GM23248 (cell line): Measurements from ENCODE around the gene FTL. TPM values are rescaled to one million over a fixed set of nuclear protein-coding genes. Genes with fewer than 3 reads are reported as not detected.
A peak's percentile ranks its signal among the peaks of the same experiment; 100 is the strongest.

Experiments used
- DNase-seq: peaks from one replicate; pipeline ENCODE4 v3.0.0-alpha.2; 2015
- H2AFZ ChIP-seq: fragments of 200-600 bp; sonication (generic); 2 replicates; pipeline ENCODE4 v1.6.1; 2016; ENCODE audit warnings: antibody characterized with exemption
- H3F3A ChIP-seq: fragments of 200-600 bp; sonication (generic); 2 replicates; pipeline ENCODE4 v1.6.1; 2016; ENCODE audit warnings: mild to moderate bottlenecking, antibody characterized with exemption, mixed run types; ENCODE audit not compliant: insufficient read depth
- H3K27ac ChIP-seq: fragments of 200-600 bp; sonication (generic); 2 replicates; pipeline ENCODE4 v1.5.1; 2016; ENCODE audit warnings: mild to moderate bottlenecking
- H3K27me3 ChIP-seq: fragments of 200-600 bp; sonication (generic); replicated peaks from 2 replicates; pipeline ENCODE4 v1.6.1; 2016; ENCODE audit warnings: mild to moderate bottlenecking; ENCODE audit not compliant: insufficient read depth
- H3K36me3 ChIP-seq: fragments of 200-600 bp; sonication (generic); 2 replicates; pipeline ENCODE4 v1.6.1; 2016; ENCODE audit warnings: low read depth, mild to moderate bottlenecking
- H3K4me1 ChIP-seq: fragments of 200-600 bp; sonication (generic); 2 replicates; pipeline ENCODE4 v1.6.1; 2016; ENCODE audit warnings: mild to moderate bottlenecking; ENCODE audit not compliant: insufficient read depth
- H3K4me2 ChIP-seq: fragments of 200-600 bp; sonication (generic); one replicate; pipeline ENCODE4 v1.6.1; 2016; ENCODE audit warnings: mild to moderate bottlenecking; ENCODE audit not compliant: unreplicated experiment
- H3K4me3 ChIP-seq: fragments of 200-600 bp; sonication (generic); 2 replicates; pipeline ENCODE4 v1.5.1; 2016; ENCODE audit warnings: mild to moderate bottlenecking
- H3K79me2 ChIP-seq: fragments of 200-600 bp; sonication (generic); 2 replicates; pipeline ENCODE4 v1.6.1; 2016; ENCODE audit warnings: mild to moderate bottlenecking; ENCODE audit not compliant: insufficient read depth
- H3K9ac ChIP-seq: fragments of 200-600 bp; sonication (generic); 2 replicates; pipeline ENCODE4 v1.6.1; 2016; ENCODE audit warnings: mild to moderate bottlenecking
- H3K9me2 ChIP-seq: fragments of 200-600 bp; sonication (generic); 2 replicates; pipeline ENCODE4 v1.6.1; 2016; ENCODE audit warnings: mixed run types, mild to moderate bottlenecking, moderate library complexity; ENCODE audit not compliant: insufficient read depth
- H3K9me3 ChIP-seq: fragments of 200-600 bp; sonication (generic); one replicate; pipeline ENCODE4 v1.6.1; 2017; ENCODE audit warnings: low read depth
- H4K20me1 ChIP-seq: fragments of 200-600 bp; sonication (generic); 2 replicates; pipeline ENCODE4 v1.6.0; 2016; ENCODE audit not compliant: insufficient read depth
- EZH2 ChIP-seq: fragments of 200-600 bp; sonication (generic); IDR thresholded peaks from 2 replicates; pipeline ENCODE4 v1.6.1; 2018; ENCODE audit warnings: antibody characterized with exemption, mild to moderate bottlenecking; ENCODE audit not compliant: insufficient read depth, poor library complexity, severe bottlenecking
- EZH2phosphoT487 ChIP-seq: fragments of 200-600 bp; sonication (generic); IDR thresholded peaks from 2 replicates; pipeline ENCODE4 v1.6.1; 2018; ENCODE audit warnings: antibody characterized with exemption, moderate library complexity, mild to moderate bottlenecking, low read depth; ENCODE audit not compliant: insufficient read depth
- WGBS, 2 experiments: methylation state at CpG; one replicate each; pipeline ENCODE4 v1.1.6; 2015 to 2017; ENCODE audit warnings: low lambda C conversion rate in 2 of 2, low coverage in 1 of 2; ENCODE audit errors: missing lambda C conversion rate in 2 of 2; 5-methylcytosine and 5-hydroxymethylcytosine counted together
- in situ Hi-C: fragments of 300-500 bp; cut with MboI; formaldehyde crosslinking; loops from 2 replicates; pipeline ENCODE4 v1.15.0; 2020
- polyA plus RNA-seq: library from polyadenylated mRNA; unstranded; fragments of >200 nt; fragmentation: Nextera tagmentation; extraction: Ambion mirVana; gene quantifications from 2 replicates; pipeline ENCODE4 v1.2.1, GENCODE V29; 2016
- total RNA-seq: library from RNA; depleted of rRNA; stranded (reverse); fragments of >200 nt; shearing (Covaris generic); gene quantifications from 2 replicates; pipeline ENCODE4 v1.2.3, GENCODE V29; 2014

FTL gene
- total and polyA plus RNA-seq, 2 experiments from 2014 or later: 2,848 to 8,171 TPM

DNA sequence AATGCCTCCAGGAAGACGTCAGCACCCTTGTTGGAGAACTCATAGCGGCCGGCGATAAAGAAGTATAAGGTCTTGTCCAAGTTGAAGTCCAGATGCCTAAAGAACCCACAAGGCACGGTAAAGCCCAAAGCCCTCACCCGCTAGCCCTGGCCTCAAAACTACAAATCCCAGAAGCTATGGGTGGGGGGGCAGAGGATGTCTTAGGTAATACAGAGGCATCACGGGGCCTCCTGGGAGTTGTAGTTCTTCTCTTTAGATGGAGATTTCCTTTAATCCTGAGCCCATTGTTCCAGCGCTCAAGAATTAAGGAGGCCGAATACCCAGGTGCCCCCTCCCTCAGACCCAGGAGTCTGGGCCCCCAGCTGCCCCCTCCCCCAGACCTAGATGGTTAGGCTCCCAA, 17.2 kb downstream of the FTL start:
- Histone ChIP-seq H3K79me2 (peaks cover 6% of the 10 kb centered on the region; the same call in 1 of the 2 replicates), H3K36me3 (peaks cover 63% of the 10 kb centered on the region), H3K9ac (no peak overlapping the region), H4K20me1 (no peaks in the 10 kb centered on the region), H3F3A (peaks cover 26% of the 10 kb centered on the region), H3K27ac (no peak overlapping the region), H3K9me3 (no peaks in the 10 kb centered on the region), H3K27me3 (no peaks in the 10 kb centered on the region), H3K4me3 (no peak overlapping the region), H2AFZ (no peak overlapping the region), H3K4me1 (peaks cover 7% of the 10 kb centered on the region; the same call in 1 of the 2 replicates), H3K9me2 (no peaks in the 10 kb centered on the region), H3K4me2 (no peak overlapping the region)
- in situ Hi-C loops: no loop called here
- WGBS, 2 experiments: 88 to 90% methylated on average over 9 of the region's 9 CpGs
- TF ChIP-seq EZH2: no peak
- no peak for TF ChIP-seq EZH2phosphoT487
- peak; percentile 21 for DNase-seq

DNA sequence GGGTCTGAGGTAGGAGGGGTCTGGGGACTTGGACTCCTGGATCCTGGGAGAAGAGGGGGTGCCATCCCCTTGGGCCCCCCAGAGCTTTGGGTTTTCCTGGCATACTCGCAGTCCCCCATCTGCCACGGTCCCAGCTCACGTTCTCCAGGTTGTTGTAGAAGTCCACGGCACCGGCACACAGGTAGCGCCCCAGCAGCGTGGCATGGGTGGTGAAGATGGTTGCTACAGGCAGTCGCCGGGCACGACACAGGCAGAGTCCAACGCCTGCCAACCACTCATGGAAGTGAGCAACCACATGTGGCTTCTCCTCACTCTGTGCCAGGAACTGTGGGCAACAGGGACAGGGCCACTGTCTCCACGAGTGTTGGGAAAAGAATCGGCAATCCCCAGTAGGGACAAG, 20.6 kb downstream of the FTL start:
- no peak for DNase-seq
- Histone ChIP-seq H3K4me2 (no peak overlapping the region), H3K27ac (no peak overlapping the region), H3K4me1 (peaks cover 6% of the 10 kb centered on the region; the same call in 1 of the 2 replicates), H3K79me2 (peaks cover 35% of the 10 kb centered on the region), H4K20me1 (0 out of 2 replicates have a peak, but pooled peaks cover 4% of the 10 kb centered on the region), H3K9ac (no peak overlapping the region), H3K36me3 (peaks cover 63% of the 10 kb centered on the region), H3K9me3 (no peaks in the 10 kb centered on the region), H3F3A (0 out of 2 replicates have a peak, but pooled peaks cover 13% of the 10 kb centered on the region), H2AFZ (no peak overlapping the region), H3K27me3 (no peaks in the 10 kb centered on the region), H3K9me2 (no peaks in the 10 kb centered on the region), H3K4me3 (no peak overlapping the region)
- in situ Hi-C loops: no loop called here
- TF ChIP-seq EZH2: no peak
- TF ChIP-seq EZH2phosphoT487: no peak
- WGBS, 2 experiments: 97% methylated on average over 13 of the region's 13 CpGs

DNA sequence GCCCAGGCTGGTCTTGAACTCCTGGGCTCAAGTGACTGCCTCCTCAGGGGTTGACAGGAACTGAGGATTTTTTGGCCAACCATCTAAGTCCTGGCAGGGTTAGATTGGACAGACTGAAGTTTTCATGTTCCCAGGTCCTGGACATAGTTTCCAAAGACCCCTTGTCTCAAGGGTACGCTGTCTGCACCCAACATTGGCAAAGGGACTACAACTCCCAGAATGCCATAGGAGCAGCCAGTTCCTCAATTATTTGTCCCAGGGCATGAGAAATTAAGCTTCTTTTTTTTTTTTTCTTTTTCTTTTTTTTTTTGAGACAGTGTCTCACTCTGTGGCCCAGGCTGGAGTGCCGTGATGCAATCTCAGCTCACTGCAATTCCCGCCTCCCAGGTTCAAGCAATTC, 21.1 kb downstream of the FTL start:
- Histone ChIP-seq H3K4me2 (no peak overlapping the region), H3K9me3 (no peaks in the 10 kb centered on the region), H4K20me1 (0 out of 2 replicates have a peak, but pooled peaks cover 4% of the 10 kb centered on the region), H3K9me2 (no peaks in the 10 kb centered on the region), H3K79me2 (peaks cover 40% of the 10 kb centered on the region), H3K4me3 (no peak overlapping the region), H2AFZ (no peak overlapping the region), H3K27me3 (no peaks in the 10 kb centered on the region), H3K4me1 (peaks cover 10% of the 10 kb centered on the region; the same call in 1 of the 2 replicates), H3F3A (0 out of 2 replicates have a peak, but pooled peaks cover 13% of the 10 kb centered on the region), H3K27ac (no peak overlapping the region), H3K9ac (no peak overlapping the region), H3K36me3 (peaks cover 59% of the 10 kb centered on the region)
- in situ Hi-C loops: no loop called here
- 97 to 99% methylated on average over 3 of the region's 3 CpGs for WGBS, 2 experiments
- no peak for DNase-seq
- no peak for TF ChIP-seq EZH2phosphoT487
- TF ChIP-seq EZH2: no peak

DNA sequence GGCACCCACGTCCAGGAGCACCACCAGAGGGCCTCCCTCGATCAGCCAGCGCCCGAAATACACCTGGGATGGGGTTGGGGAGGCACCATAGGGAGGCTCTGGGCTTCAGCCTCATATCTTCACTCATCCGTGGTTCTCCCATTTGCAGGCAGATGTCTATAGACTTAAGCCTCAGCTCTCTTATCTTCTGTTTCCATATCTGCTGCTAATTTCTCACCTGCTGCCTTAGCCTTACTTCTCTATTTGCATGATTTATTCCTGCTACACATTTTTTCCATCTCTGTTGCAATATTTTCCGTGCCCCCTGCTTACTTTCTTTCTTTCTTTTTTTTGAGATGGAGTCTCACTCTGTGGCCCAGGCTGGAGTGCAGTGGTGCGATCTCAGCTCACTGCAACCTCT, 22.2 kb downstream of the FTL start:
- H3K9me2 ChIP-seq: no peaks in the 10 kb centered on the region
- in situ Hi-C loops: no loop called here
- peaks cover 49% of the 10 kb centered on the region for H3K36me3 ChIP-seq
- H3F3A ChIP-seq: 0 out of 2 replicates have a peak, but pooled peaks cover 13% of the 10 kb centered on the region
- no peak overlapping the region for H3K4me2 ChIP-seq
- no peak for DNase-seq
- H3K4me3 ChIP-seq: no peak overlapping the region
- no peak overlapping the region for H2AFZ ChIP-seq
- 0 out of 2 replicates have a peak, but pooled peaks cover 4% of the 10 kb centered on the region for H4K20me1 ChIP-seq
- H3K4me1 ChIP-seq: peaks cover 10% of the 10 kb centered on the region; the same call in 1 of the 2 replicates
- TF ChIP-seq EZH2: no peak
- no peak for TF ChIP-seq EZH2phosphoT487
- H3K27me3 ChIP-seq: no peaks in the 10 kb centered on the region
- H3K9me3 ChIP-seq: no peaks in the 10 kb centered on the region
- H3K27ac ChIP-seq: no peak overlapping the region
- H3K9ac ChIP-seq: no peak overlapping the region
- H3K79me2 ChIP-seq: peaks cover 51% of the 10 kb centered on the region
- WGBS, 2 experiments: 91% methylated on average over 7 of the region's 7 CpGs

DNA sequence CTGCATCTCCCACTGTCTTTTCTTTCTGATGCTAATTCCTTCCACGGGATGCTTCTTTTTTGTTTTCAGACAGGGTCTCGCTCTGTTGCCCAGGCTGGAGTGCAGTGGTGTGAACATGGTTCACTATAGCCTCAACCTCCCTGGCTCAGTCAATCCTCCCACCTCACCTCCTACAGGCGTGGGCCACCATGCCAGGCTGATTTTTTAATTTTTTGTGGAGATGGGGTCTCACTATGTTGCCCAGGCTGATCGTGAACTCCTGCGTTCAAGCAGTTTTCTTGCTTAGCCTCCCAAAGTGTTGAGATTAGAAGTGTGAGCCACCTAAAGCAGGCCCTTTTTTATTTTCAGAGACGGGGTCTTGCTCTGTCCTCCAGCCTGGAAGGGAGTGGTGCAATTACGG, 23.2 kb downstream of the FTL start:
- Histone ChIP-seq H3K9me3 (no peaks in the 10 kb centered on the region), H3K27ac (no peak overlapping the region), H2AFZ (no peak overlapping the region), H3K4me1 (peaks cover 10% of the 10 kb centered on the region; the same call in 1 of the 2 replicates), H3K9ac (no peak overlapping the region), H3K79me2 (peaks cover 58% of the 10 kb centered on the region), H3K9me2 (no peaks in the 10 kb centered on the region), H3F3A (0 out of 2 replicates have a peak, but pooled peaks cover 6% of the 10 kb centered on the region), H3K4me2 (no peak overlapping the region), H3K36me3 (peaks cover 40% of the 10 kb centered on the region), H3K4me3 (no peak overlapping the region), H3K27me3 (no peaks in the 10 kb centered on the region), H4K20me1 (0 out of 2 replicates have a peak, but pooled peaks cover 4% of the 10 kb centered on the region)
- DNase-seq: no peak
- WGBS, 2 experiments: 97% methylated on average over 7 of the region's 7 CpGs
- in situ Hi-C loops: no loop called here
- TF ChIP-seq EZH2phosphoT487 (no peak), EZH2 (no peak)
